Ascending aorta (tissue), 2 donors: ENCODE data around the gene NSD2. TPM values are rescaled to one million over a fixed set of nuclear protein-coding genes. Genes with fewer than 3 reads are reported as not detected.

Experiments used
- DNase-seq, 2 donors: peaks; one replicate each; pipeline ENCODE4 v3.0.0-alpha.2; 2019; ENCODE audit warnings: low spot score in 2 of 2
- H3K27ac ChIP-seq, 2 donors: fragments of 200-600 bp; sonication (generic); one replicate each; pipeline ENCODE4 v1.5.1; 2016 to 2017; ENCODE audit warnings: mild to moderate bottlenecking in 1 of 2
- H3K27me3 ChIP-seq: fragments of 200-600 bp; sonication (generic); one replicate; pipeline ENCODE4 v1.5.1; 2017
- H3K36me3 ChIP-seq, 2 donors: fragments of 200-600 bp; sonication (generic); one replicate each; pipeline ENCODE4 v1.5.1; 2016
- H3K4me1 ChIP-seq, 2 donors: fragments of 200-600 bp; sonication (generic); one replicate each; pipeline ENCODE4 v1.5.1; 2016 to 2017; ENCODE audit warnings: mild to moderate bottlenecking in 1 of 2
- H3K4me3 ChIP-seq, 2 donors: fragments of 200-600 bp; sonication (generic); one replicate each; pipeline ENCODE4 v1.5.1; 2016 to 2017; ENCODE audit warnings: mild to moderate bottlenecking in 1 of 2
- H3K9me3 ChIP-seq, 2 donors: fragments of 200-600 bp; sonication (generic); one replicate each; pipeline ENCODE4 v1.5.1; 2016
- intact Hi-C: fragments of 100-400 bp; cut with DNase I; formaldehyde crosslinking; loops from one replicate; pipeline ENCODE4 v1.15.1; 2023
- total RNA-seq: library from RNA; depleted of rRNA; stranded (reverse); fragments of >200 nt; gene quantifications from one replicate; pipeline ENCODE4 v1.1.0, GENCODE V29; 2016
- TF ChIP-seq, protein P1 (sequence below), 3 experiments: fragments of 200-600 bp in 2 of 3; fragments of 450-650 bp in 1 of 3; sonication (generic) in 2 of 3; IDR thresholded peaks; one replicate each; pipeline ENCODE4 v1.5.1; 2016 to 2019; ENCODE audit warnings: antibody characterized with exemption in 3 of 3, mild to moderate bottlenecking in 1 of 3, moderate library complexity in 1 of 3

NSD2 gene
- total RNA-seq, 1 donor from 2014 or later: 19.9 TPM

DNA sequence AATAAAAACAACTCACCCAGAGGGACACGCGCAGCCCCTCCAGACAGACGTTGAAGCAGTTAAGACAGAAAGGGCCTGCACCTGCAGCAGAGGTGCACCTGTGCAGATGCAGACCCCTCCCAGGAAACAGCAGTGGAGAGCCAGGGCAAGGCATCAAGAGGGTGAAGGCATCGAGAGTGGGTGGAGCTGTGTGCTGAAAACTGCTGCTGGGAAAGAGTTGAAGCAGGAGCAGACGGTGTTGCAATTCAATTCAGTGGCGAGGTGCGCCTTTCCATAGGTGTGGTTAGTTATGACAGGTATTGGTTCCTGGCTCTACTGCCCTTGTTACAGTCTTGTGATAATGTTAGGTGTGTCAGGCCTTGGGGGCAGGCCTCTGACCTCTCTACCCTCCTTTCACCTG is 31.9 kb upstream of the NSD2 start:
- TF ChIP-seq, protein P1, sequence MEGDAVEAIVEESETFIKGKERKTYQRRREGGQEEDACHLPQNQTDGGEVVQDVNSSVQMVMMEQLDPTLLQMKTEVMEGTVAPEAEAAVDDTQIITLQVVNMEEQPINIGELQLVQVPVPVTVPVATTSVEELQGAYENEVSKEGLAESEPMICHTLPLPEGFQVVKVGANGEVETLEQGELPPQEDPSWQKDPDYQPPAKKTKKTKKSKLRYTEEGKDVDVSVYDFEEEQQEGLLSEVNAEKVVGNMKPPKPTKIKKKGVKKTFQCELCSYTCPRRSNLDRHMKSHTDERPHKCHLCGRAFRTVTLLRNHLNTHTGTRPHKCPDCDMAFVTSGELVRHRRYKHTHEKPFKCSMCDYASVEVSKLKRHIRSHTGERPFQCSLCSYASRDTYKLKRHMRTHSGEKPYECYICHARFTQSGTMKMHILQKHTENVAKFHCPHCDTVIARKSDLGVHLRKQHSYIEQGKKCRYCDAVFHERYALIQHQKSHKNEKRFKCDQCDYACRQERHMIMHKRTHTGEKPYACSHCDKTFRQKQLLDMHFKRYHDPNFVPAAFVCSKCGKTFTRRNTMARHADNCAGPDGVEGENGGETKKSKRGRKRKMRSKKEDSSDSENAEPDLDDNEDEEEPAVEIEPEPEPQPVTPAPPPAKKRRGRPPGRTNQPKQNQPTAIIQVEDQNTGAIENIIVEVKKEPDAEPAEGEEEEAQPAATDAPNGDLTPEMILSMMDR (IDR thresholded peaks at IDR 0.05): no peak
- H3K4me1 ChIP-seq: peaks cover 0 to 3% of the 10 kb centered on the region in 2 donors
- intact Hi-C loops: no loop called here
- H3K27me3 ChIP-seq: no peaks in the 10 kb centered on the region
- H3K9me3 ChIP-seq: no peaks in the 10 kb centered on the region
- no peak overlapping the region for H3K27ac ChIP-seq
- DNase-seq: no peak
- no peak overlapping the region for H3K4me3 ChIP-seq
- peaks cover 68 to 86% of the 10 kb centered on the region in 2 donors for H3K36me3 ChIP-seq

DNA sequence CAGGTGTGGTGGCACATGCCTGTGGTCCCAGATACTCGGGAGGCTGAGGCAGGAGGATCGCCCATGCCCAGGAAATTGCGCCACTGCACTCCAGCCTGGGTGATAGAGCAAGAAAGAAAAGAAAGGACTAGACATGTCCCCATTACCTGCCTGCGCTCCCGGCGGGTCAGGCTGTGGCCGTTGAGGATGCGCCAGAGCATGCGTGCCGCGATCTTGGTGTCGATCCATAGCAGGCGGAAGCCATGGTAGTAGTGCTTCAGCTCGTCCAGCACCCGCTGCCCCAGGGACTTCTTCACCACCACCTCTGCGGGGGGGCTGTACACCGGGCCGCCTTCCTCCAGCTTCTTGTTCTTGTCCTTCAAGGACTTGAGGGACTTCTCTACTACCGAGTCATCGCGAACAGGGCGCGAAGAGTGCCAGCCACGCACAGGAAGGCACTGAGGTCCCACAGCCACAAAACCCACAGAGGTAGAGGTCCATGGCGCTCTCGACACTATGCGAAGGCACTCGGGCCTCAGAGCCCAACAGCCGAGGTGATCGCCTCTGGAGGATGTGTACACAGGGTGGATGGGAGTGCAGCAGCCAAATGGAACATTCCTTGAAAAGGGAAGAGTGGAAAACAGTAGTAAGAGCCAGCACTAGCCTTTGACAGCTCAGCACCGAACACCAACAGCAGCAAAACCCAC is 29.8 kb upstream of the NSD2 start:
- H3K27me3 ChIP-seq: no peaks in the 10 kb centered on the region
- H3K27ac ChIP-seq: no peak overlapping the region
- H3K4me3 ChIP-seq: no peak overlapping the region
- peaks cover 60 to 82% of the 10 kb centered on the region in 2 donors for H3K36me3 ChIP-seq
- intact Hi-C loops: no loop called here
- DNase-seq: no peak
- H3K4me1 ChIP-seq: peaks cover 0 to 3% of the 10 kb centered on the region in 2 donors
- TF ChIP-seq, protein P1 (IDR thresholded peaks at IDR 0.05): no peak
- H3K9me3 ChIP-seq: no peaks in the 10 kb centered on the region

DNA sequence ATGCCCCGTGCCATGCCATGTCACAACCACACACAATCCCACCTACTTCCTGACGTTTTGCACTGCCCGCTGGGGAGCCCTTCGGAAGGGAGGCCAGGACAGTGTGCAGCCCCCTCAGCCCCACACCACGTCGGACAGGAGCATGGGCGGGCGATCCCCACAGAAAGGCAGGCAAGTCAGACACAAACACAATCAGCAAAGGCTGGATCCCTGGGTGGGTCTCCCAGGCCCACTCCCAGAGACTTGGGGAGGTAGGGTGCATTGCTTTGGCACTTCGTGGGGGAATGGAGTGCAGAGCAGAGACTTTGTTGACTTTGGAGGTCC is 29.3 kb upstream of the NSD2 start:
- DNase-seq: no peak
- no peak overlapping the region for H3K27ac ChIP-seq
- H3K36me3 ChIP-seq: peaks cover 55 to 82% of the 10 kb centered on the region in 2 donors

DNA sequence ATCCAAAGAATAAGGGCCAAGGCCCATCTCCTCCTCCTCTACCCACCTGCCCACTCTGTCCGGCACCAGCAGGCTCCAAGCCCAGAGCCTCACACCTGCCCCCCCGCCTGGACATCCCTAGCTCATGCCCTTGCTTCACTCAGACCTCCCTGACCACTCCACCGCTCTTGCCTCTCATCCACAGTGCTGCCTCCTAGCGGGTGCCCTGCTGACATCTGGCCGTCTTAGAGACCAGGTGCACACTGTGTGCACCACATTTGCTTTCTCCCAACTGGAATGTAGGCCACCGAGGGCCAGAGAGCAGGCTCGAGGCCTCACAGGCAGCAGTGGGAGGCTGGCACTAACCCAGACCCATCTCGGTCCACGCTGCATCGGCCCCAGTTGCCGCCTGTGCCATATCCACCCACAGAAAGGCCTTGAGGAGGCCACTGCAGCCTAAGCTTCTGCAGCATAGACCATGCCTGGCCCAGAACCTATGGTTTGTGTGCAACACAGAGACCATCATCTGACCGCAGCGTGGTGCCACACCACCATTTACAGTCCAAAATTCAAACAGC is 28.8 kb upstream of the NSD2 start:
- TF ChIP-seq, protein P1 (IDR thresholded peaks at IDR 0.05): no peak
- DNase-seq: no peak
- peaks cover 51 to 82% of the 10 kb centered on the region in 2 donors for H3K36me3 ChIP-seq
- intact Hi-C loops: no loop called here
- no peak overlapping the region for H3K4me3 ChIP-seq
- no peaks in the 10 kb centered on the region for H3K27me3 ChIP-seq
- no peak overlapping the region for H3K27ac ChIP-seq
- H3K4me1 ChIP-seq: peaks cover 0 to 3% of the 10 kb centered on the region in 2 donors
- H3K9me3 ChIP-seq: no peaks in the 10 kb centered on the region

More for the DNA sequence above, 29.3 kb upstream of the NSD2 start:
- no peak overlapping the region for H3K4me3 ChIP-seq
- peaks cover 0 to 3% of the 10 kb centered on the region in 2 donors for H3K4me1 ChIP-seq
- TF ChIP-seq, protein P1 (IDR thresholded peaks at IDR 0.05): no peak
- H3K27me3 ChIP-seq: no peaks in the 10 kb centered on the region
- no peaks in the 10 kb centered on the region for H3K9me3 ChIP-seq
- intact Hi-C loops: no loop called here

DNA sequence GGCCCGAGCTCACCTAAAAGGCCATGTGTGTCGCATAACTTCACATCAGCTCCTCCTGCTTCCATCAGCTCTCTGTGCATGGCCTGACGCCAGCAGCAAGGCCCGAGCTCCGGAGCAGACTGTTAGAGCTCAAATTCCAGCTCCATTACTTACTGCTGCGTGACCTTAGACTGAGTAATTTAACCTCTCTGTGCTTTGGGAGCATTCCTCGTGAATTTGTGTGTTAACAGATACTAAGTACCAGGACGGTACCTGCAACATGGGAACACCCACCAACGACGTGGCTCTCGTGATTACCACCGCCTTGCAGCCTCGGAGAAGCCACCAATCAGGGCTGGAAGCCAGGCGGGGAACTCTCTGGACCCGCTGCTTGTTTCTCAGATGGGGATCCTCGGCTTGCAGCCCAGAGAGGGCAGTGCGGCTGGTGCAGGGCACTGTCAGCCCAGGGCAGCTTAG is 28.2 kb upstream of the NSD2 start:
- Histone ChIP-seq H3K4me1 (peaks cover 0 to 3% of the 10 kb centered on the region in 2 donors), H3K36me3 (peaks cover 50 to 79% of the 10 kb centered on the region in 2 donors), H3K27ac (no peak overlapping the region), H3K9me3 (no peaks in the 10 kb centered on the region), H3K27me3 (no peaks in the 10 kb centered on the region), H3K4me3 (no peak overlapping the region)
- TF ChIP-seq, protein P1 (IDR thresholded peaks at IDR 0.05): no peak
- DNase-seq: no peak
- intact Hi-C loops: no loop called here
